ENCODE measurements around the gene TRIP6.

The TRIP6 gene

GRCh38 chr7:100895956-100896731, 29.0 kb downstream of the TRIP6 start (continued):
- TF ChIP-seq BCL11A (tag by site-specific recombination; IDR thresholded peaks at IDR 0.05; ENCODE audit: low read depth) (peak; percentile 95), ZNF670 (tag by site-specific recombination; IDR thresholded peaks at IDR 0.05; ENCODE audit: low read depth) (no peak), ZBTB48 (tag by site-specific recombination; IDR thresholded peaks at IDR 0.05) (peak; percentile 98), ZNF544 (tag by site-specific recombination; IDR thresholded peaks at IDR 0.05) (no peak), ZNF624 (tag by site-specific recombination; IDR thresholded peaks at IDR 0.05) (no peak), ZNF660 (tag by site-specific recombination; IDR thresholded peaks at IDR 0.05) (no peak), SP2 (tag by site-specific recombination; IDR thresholded peaks at IDR 0.05) (no peak; the same call in none of the 2 replicates), ZNF184 (tag by site-specific recombination; IDR thresholded peaks at IDR 0.05) (0 out of 2 replicates have a peak, but pooled peaks have one; percentile 6), REST (tag by site-specific recombination; IDR thresholded peaks at IDR 0.05) (peak; percentile 14; the same call in 1 of the 2 replicates), GLIS1 (tag by site-specific recombination; IDR thresholded peaks at IDR 0.05) (peak; percentile 60), OSR2 (tag by site-specific recombination; IDR thresholded peaks at IDR 0.05) (no peak), ZNF211 (tag by site-specific recombination; IDR thresholded peaks at IDR 0.05; ENCODE audit: low read depth) (no peak), ZFP41 (tag by site-specific recombination; IDR thresholded peaks at IDR 0.05; ENCODE audit: borderline replicate concordance) (0 out of 2 replicates have a peak, but pooled peaks have one; percentile 5), PRDM2 (tag by site-specific recombination; IDR thresholded peaks at IDR 0.05; ENCODE audit: borderline replicate concordance) (0 out of 2 replicates have a peak, but pooled peaks have one; percentile 75), ZNF362 (tag by site-specific recombination; IDR thresholded peaks at IDR 0.05) (no peak), ZNF518A (tag by site-specific recombination; conservative IDR thresholded peaks at IDR 0.05; ENCODE audit: low read depth) (no peak), ZNF530 (tag by site-specific recombination; IDR thresholded peaks at IDR 0.05; ENCODE audit: low read depth) (no peak), SP3 (tag by site-specific recombination; IDR thresholded peaks at IDR 0.05) (peak; percentile 68), ZNF175 (tag by site-specific recombination; IDR thresholded peaks at IDR 0.05) (no peak), ZNF280C (tag by site-specific recombination; IDR thresholded peaks at IDR 0.05) (no peak), ZNF561 (tag by site-specific recombination; IDR thresholded peaks at IDR 0.05; ENCODE audit: borderline replicate concordance) (peak; percentile 34; the same call in 1 of the 2 replicates)
